Smooth muscle cell (in vitro differentiated cells): ENCODE measurements around the gene LTBP1. TPM values are rescaled to one million over a fixed set of nuclear protein-coding genes. Genes with fewer than 3 reads are reported as not detected.

Experiments
- DNase-seq: peaks from one replicate; lab custom pipeline; 2025; ENCODE audit not compliant: unreplicated experiment; lab: John Stamatoyannopoulos, UW
- H2AFZ ChIP-seq: fragments of 200-600 bp; sonication (generic); 2 replicates; pipeline ENCODE4 v1.6.0; 2016; ENCODE audit warnings: antibody characterized with exemption, low read depth, mild to moderate bottlenecking
- H3F3A ChIP-seq: fragments of 200-600 bp; sonication (generic); 2 replicates; pipeline ENCODE4 v1.6.0; 2017; ENCODE audit warnings: antibody characterized with exemption, low read depth
- H3K27ac ChIP-seq: fragments of 200-600 bp; sonication (generic); 2 replicates; pipeline ENCODE4 v1.5.1; 2016; ENCODE audit warnings: low read depth, mild to moderate bottlenecking
- H3K27me3 ChIP-seq: fragments of 200-600 bp; sonication (generic); 2 replicates; pipeline ENCODE4 v1.6.1; 2016; ENCODE audit warnings: low read depth, mild to moderate bottlenecking
- H3K36me3 ChIP-seq: fragments of 200-600 bp; sonication (generic); 2 replicates; pipeline ENCODE4 v1.5.1; 2016; ENCODE audit warnings: low read depth
- H3K4me1 ChIP-seq: fragments of 200-600 bp; sonication (generic); 2 replicates; pipeline ENCODE4 v1.5.1; 2016; ENCODE audit warnings: low read depth
- H3K4me2 ChIP-seq: fragments of 200-600 bp; sonication (generic); 2 replicates; pipeline ENCODE4 v1.6.0; 2016; ENCODE audit warnings: mild to moderate bottlenecking
- H3K4me3 ChIP-seq: fragments of 200-600 bp; sonication (generic); 2 replicates; pipeline ENCODE4 v1.5.1; 2016; ENCODE audit warnings: mild to moderate bottlenecking
- H3K79me2 ChIP-seq: fragments of 200-600 bp; sonication (generic); 2 replicates; pipeline ENCODE4 v1.6.0; 2016; ENCODE audit warnings: low read depth, mild to moderate bottlenecking
- H3K9ac ChIP-seq: fragments of 200-600 bp; sonication (generic); 2 replicates; pipeline ENCODE4 v1.6.0; 2016; ENCODE audit warnings: low read depth
- H3K9me3 ChIP-seq: fragments of 200-600 bp; sonication (generic); replicated peaks from 2 replicates; pipeline ENCODE4 v1.5.1; 2016; ENCODE audit warnings: low read depth
- H4K20me1 ChIP-seq: fragments of 200-600 bp; sonication (generic); 2 replicates; pipeline ENCODE4 v1.6.0; 2016; ENCODE audit warnings: low read depth
- WGBS: methylation state at CpG from one replicate; pipeline ENCODE4 v1.1.7; 2016; ENCODE audit warnings: low lambda C conversion rate; 5-methylcytosine and 5-hydroxymethylcytosine counted together
- polyA plus RNA-seq: library from polyadenylated mRNA; unstranded; fragments of >200 nt; fragmentation: Nextera tagmentation; extraction: Ambion mirVana; gene quantifications from 2 replicates; pipeline ENCODE4 v1.2.1, GENCODE V29; 2016
- total RNA-seq: library from RNA; depleted of rRNA; stranded (reverse); fragments of >200 nt; gene quantifications from 2 replicates; pipeline ENCODE4 v1.2.3, GENCODE V29; 2014
- TF ChIP-seq, protein P1 (sequence below): fragments of 200-600 bp; sonication (generic); IDR thresholded peaks from 2 replicates; pipeline ENCODE4 v1.5.1; 2017; ENCODE audit warnings: borderline replicate concordance, mild to moderate bottlenecking, antibody characterized with exemption; ENCODE audit not compliant: insufficient read depth, poor library complexity, severe bottlenecking

The LTBP1 gene
- total and polyA plus RNA-seq, 2 experiments from 2014 or later = 146 to 250 TPM

DNA sequence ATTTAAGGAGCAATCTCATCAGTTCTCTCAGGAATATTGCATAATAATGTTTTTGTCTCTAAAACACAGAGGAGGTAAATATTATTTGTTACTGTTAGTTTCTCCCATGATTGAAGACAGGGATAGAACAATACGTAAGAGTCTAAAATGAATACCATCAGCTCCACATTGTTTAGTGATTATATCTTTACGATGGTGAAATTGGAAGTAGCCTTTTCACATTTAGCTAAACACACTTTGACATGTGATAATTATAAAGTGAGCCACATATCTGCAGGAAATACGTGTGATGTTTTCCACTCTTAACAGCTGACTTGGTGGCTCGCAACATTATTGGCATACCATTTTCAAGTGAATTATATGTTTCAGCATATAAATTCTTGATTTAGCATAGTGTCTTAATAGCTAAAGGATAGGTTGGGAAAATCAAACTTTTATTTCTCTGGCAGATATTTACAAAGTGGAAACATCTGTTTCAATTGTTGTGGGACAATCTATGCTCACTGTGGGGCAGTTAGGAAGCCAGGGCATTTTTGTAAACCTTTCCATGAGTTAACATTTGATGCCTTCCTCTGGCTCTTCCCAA is 321.6 kb downstream of the LTBP1 start:
- Histone ChIP-seq H3K4me3 (no peak overlapping the region), H3F3A (no peaks in the 10 kb centered on the region), H2AFZ (no peak overlapping the region), H3K36me3 (no peaks in the 10 kb centered on the region), H3K79me2 (no peaks in the 10 kb centered on the region), H3K4me2 (no peak overlapping the region), H3K4me1 (no peaks in the 10 kb centered on the region), H3K27ac (peak overlapping the region; percentile 4), H3K9me3 (no peaks in the 10 kb centered on the region), H4K20me1 (no peaks in the 10 kb centered on the region), H3K9ac (no peak overlapping the region), H3K27me3 (no peaks in the 10 kb centered on the region)
- DNase-seq = no peak
- TF ChIP-seq, protein P1, sequence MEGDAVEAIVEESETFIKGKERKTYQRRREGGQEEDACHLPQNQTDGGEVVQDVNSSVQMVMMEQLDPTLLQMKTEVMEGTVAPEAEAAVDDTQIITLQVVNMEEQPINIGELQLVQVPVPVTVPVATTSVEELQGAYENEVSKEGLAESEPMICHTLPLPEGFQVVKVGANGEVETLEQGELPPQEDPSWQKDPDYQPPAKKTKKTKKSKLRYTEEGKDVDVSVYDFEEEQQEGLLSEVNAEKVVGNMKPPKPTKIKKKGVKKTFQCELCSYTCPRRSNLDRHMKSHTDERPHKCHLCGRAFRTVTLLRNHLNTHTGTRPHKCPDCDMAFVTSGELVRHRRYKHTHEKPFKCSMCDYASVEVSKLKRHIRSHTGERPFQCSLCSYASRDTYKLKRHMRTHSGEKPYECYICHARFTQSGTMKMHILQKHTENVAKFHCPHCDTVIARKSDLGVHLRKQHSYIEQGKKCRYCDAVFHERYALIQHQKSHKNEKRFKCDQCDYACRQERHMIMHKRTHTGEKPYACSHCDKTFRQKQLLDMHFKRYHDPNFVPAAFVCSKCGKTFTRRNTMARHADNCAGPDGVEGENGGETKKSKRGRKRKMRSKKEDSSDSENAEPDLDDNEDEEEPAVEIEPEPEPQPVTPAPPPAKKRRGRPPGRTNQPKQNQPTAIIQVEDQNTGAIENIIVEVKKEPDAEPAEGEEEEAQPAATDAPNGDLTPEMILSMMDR = no peak
- 49% methylated on average over 4 of the region's 4 CpGs for WGBS

DNA sequence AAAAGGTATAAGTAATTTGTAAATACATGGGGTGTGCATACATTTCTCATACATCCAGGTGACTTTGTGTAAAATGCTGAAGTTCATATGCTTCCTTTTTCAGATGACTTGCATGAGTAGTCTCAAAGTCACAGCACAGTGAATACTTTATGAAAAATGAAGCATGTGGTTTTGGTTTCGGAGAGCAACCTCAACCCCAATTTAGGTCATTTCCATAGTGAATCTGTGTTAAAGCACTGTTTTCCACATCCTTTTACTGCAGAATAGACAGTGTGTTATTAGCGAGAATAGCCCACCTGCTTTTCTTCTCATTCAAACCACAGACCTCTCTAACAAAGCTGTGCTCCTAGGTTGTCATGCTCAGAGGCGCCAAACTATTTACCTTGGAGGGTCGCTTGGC is 325.2 kb downstream of the LTBP1 start:
- WGBS = 92% methylated on average over 4 of the region's 4 CpGs
- no peak overlapping the region for H3K4me2 ChIP-seq
- no peak overlapping the region for H3K9ac ChIP-seq

DNA sequence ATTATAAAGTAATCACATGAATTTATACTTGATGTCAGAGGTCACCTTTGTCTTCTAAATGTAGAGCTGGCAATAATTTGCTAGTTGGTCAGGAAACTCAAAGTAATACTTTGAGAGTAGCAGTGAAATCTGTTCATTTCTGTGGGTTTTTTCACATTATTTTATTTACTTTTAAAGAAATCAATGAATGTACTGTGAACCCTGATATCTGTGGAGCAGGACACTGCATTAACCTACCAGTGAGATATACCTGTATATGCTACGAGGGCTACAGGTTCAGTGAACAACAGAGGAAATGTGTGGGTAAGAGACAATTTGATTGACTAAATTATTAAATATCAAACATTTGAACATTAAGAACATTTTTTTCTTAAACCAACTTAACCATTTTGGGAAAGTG is 326.7 kb downstream of the LTBP1 start:
- Histone ChIP-seq H3K79me2 (no peaks in the 10 kb centered on the region), H3K27me3 (no peaks in the 10 kb centered on the region), H3K9ac (no peak overlapping the region), H3K9me3 (no peaks in the 10 kb centered on the region), H3K27ac (no peak overlapping the region), H4K20me1 (no peaks in the 10 kb centered on the region), H3K4me3 (no peak overlapping the region), H3K4me2 (no peak overlapping the region), H3K36me3 (peaks cover 5% of the 10 kb centered on the region), H2AFZ (no peak overlapping the region), H3F3A (no peaks in the 10 kb centered on the region), H3K4me1 (no peaks in the 10 kb centered on the region)
- WGBS = 95% methylated on average over 1 of the region's 1 CpG
- DNase-seq = no peak
- TF ChIP-seq, protein P1 = no peak

More for the DNA sequence above, 325.2 kb downstream of the LTBP1 start:
- Histone ChIP-seq H3F3A (no peaks in the 10 kb centered on the region), H3K79me2 (no peaks in the 10 kb centered on the region), H3K36me3 (no peaks in the 10 kb centered on the region), H3K4me3 (no peak overlapping the region), H3K27me3 (no peaks in the 10 kb centered on the region), H3K27ac (no peak overlapping the region), H3K4me1 (no peaks in the 10 kb centered on the region), H4K20me1 (no peaks in the 10 kb centered on the region), H3K9me3 (no peaks in the 10 kb centered on the region), H2AFZ (no peak overlapping the region)
- DNase-seq = no peak
- TF ChIP-seq, protein P1 = no peak

DNA sequence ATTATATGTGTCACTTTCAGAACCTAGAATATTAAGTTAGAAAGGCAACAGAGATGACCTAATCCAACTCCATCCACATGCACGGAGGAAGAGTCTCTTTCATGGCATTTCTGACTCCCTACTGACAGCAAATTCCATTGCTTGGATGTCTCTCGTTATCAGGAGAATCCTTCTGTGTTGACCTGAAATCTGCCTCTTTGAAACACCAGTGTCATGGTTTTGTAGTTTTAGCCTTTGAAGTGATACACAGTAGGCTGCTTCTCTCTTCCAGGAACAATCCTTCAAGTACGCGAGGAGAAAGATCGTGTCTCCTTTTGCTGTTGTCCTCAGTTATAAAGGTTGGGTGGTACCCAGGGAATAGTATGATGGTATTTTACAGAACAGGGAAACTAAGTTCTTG is 327.8 kb downstream of the LTBP1 start:
- no peak overlapping the region for H3K9ac ChIP-seq
- H3K9me3 ChIP-seq = no peaks in the 10 kb centered on the region
- 86% methylated on average over 5 of the region's 5 CpGs for WGBS
- H3K4me1 ChIP-seq = no peaks in the 10 kb centered on the region
- no peak overlapping the region for H3K4me3 ChIP-seq
- H3K27me3 ChIP-seq = no peaks in the 10 kb centered on the region
- TF ChIP-seq, protein P1 = no peak
- peak overlapping the region; percentile 11 for H3K27ac ChIP-seq
- no peak overlapping the region for H2AFZ ChIP-seq
- no peaks in the 10 kb centered on the region for H3F3A ChIP-seq
- H4K20me1 ChIP-seq = no peaks in the 10 kb centered on the region
- H3K36me3 ChIP-seq = peaks cover 15% of the 10 kb centered on the region
- DNase-seq = no peak
- no peaks in the 10 kb centered on the region for H3K79me2 ChIP-seq
- no peak overlapping the region for H3K4me2 ChIP-seq
